ENCODE results near the gene IGSF5. TPM values are rescaled to one million over a fixed set of nuclear protein-coding genes. Genes with fewer than 3 reads are reported as not detected.

Gene IGSF5
- total and polyA plus RNA-seq, 2 donors (not counting 1 experiment from before 2014, with no cell fraction given), result not detected

GRCh38 chr21:39796466-39796865, 51.5 kb downstream of the IGSF5 start:
- no peaks in the 10 kb centered on the region for H3K79me2 ChIP-seq (ENCODE audit: control insufficient read depth, insufficient read depth, low read length)
- no peaks in the 10 kb centered on the region for H3K4me1 ChIP-seq (ENCODE audit: control insufficient read depth, extremely low read depth, insufficient read depth, low read length)
- H3K9ac ChIP-seq (ENCODE audit: insufficient read depth, low read length), result no peak overlapping the region
- no peaks in the 10 kb centered on the region for H3K36me3 ChIP-seq (ENCODE audit: control insufficient read depth, insufficient read depth, low read length)
- H3K4me3 ChIP-seq (replicated peaks in 1 of 4; ENCODE audit: control extremely low read depth in 1 of 4, insufficient read depth in 1 of 4, low read depth in 3 of 4, low read length in 4 of 4), result no peak overlapping the region
- no peak for TF ChIP-seq CTCF (conservative IDR thresholded peaks at IDR 0.05 in 1 of 2, IDR thresholded peaks at IDR 0.05 in 1 of 2; ENCODE audit: low read depth in 1 of 2, low read length in 2 of 2)
- TF ChIP-seq EZH2 (IDR thresholded peaks at IDR 0.05; ENCODE audit: low read length, missing control alignments), result no peak
- H4K20me1 ChIP-seq (ENCODE audit: control insufficient read depth, extremely low read depth, insufficient read depth, low read length), result no peaks in the 10 kb centered on the region
- no peak overlapping the region for H2AFZ ChIP-seq (ENCODE audit: low read length)
- no peaks in the 10 kb centered on the region for H3K9me3 ChIP-seq (ENCODE audit: control insufficient read depth, insufficient read depth, low read depth, low read length)
- no peak overlapping the region for H3K27ac ChIP-seq (ENCODE audit: insufficient read depth, low read length)
- no peaks in the 10 kb centered on the region for H3K27me3 ChIP-seq (ENCODE audit: control insufficient read depth, insufficient read depth, low read length)
- DNase-seq (ENCODE audit: low read depth in 2 of 2), result no peak
- H3K4me2 ChIP-seq (ENCODE audit: extremely low read depth, insufficient read depth, low read length), result no peak overlapping the region

DNA sequence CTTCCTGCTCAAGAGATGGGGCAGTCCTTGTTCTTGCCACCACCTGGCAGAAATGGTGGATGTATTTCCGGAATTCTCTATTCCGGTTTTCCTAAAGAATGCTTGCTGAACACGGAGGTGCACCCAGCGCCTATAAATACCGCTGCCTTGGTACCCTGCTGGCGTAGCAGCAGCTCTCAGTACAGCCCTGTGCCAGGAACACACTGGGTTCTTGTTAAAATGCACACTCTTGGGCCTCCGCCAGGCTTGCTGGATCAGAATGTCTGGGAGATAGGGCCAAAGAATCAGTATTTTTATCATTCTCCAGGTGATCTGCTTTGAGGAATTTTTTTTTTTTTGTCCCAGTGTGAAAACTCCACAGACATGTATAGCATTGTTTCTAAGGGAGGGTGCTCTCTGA, 54.2 kb downstream of the IGSF5 start:
- Histone ChIP-seq H3K36me3 (ENCODE audit: control insufficient read depth, insufficient read depth, low read length) (no peaks in the 10 kb centered on the region), H3K79me2 (ENCODE audit: control insufficient read depth, insufficient read depth, low read length) (no peaks in the 10 kb centered on the region)
- no peak for TF ChIP-seq CTCF (conservative IDR thresholded peaks at IDR 0.05 in 1 of 2, IDR thresholded peaks at IDR 0.05 in 1 of 2; ENCODE audit: low read depth in 1 of 2, low read length in 2 of 2)
- TF ChIP-seq EZH2 (IDR thresholded peaks at IDR 0.05; ENCODE audit: low read length, missing control alignments), result no peak

DNA sequence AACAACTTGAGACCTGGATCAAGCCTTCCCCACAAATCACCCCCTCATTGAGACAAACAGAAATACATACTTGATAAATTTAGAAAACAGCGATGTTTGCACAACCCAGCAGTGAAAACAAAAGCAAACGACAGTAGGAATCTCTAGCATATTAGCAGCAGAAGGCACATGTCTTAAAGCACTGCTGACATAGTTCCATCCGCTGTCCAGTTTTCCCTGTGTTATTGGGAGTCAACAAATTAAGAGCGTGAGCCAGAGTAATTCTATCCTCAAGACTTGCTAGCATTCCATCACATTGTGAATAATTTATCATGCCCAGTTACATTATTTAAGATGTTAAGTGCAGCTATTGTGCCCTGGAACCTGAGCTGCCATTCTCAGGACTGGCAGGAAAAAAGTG, 55.3 kb downstream of the IGSF5 start:
- H3K36me3 ChIP-seq (ENCODE audit: control insufficient read depth, insufficient read depth, low read length), result no peaks in the 10 kb centered on the region
- no peak overlapping the region for H3K9ac ChIP-seq (ENCODE audit: insufficient read depth, low read length)
- no peaks in the 10 kb centered on the region for H3K79me2 ChIP-seq (ENCODE audit: control insufficient read depth, insufficient read depth, low read length)
- no peak for DNase-seq (ENCODE audit: low read depth in 2 of 2)
- H2AFZ ChIP-seq (ENCODE audit: low read length), result no peak overlapping the region
- H3K4me1 ChIP-seq (ENCODE audit: control insufficient read depth, extremely low read depth, insufficient read depth, low read length), result no peaks in the 10 kb centered on the region
- H3K9me3 ChIP-seq (ENCODE audit: control insufficient read depth, insufficient read depth, low read depth, low read length), result no peaks in the 10 kb centered on the region
- no peak overlapping the region for H3K4me3 ChIP-seq (replicated peaks in 1 of 4; ENCODE audit: control extremely low read depth in 1 of 4, insufficient read depth in 1 of 4, low read depth in 3 of 4, low read length in 4 of 4)
- H3K27ac ChIP-seq (ENCODE audit: insufficient read depth, low read length), result no peak overlapping the region
- no peaks in the 10 kb centered on the region for H4K20me1 ChIP-seq (ENCODE audit: control insufficient read depth, extremely low read depth, insufficient read depth, low read length)
- no peaks in the 10 kb centered on the region for H3K27me3 ChIP-seq (ENCODE audit: control insufficient read depth, insufficient read depth, low read length)
- TF ChIP-seq CTCF (conservative IDR thresholded peaks at IDR 0.05 in 1 of 2, IDR thresholded peaks at IDR 0.05 in 1 of 2; ENCODE audit: low read depth in 1 of 2, low read length in 2 of 2) (no peak), EZH2 (IDR thresholded peaks at IDR 0.05; ENCODE audit: low read length, missing control alignments) (no peak)
- no peak overlapping the region for H3K4me2 ChIP-seq (ENCODE audit: extremely low read depth, insufficient read depth, low read length)

More for the DNA sequence above, 54.2 kb downstream of the IGSF5 start:
- H3K4me2 ChIP-seq (ENCODE audit: extremely low read depth, insufficient read depth, low read length), result no peak overlapping the region
- no peaks in the 10 kb centered on the region for H3K27me3 ChIP-seq (ENCODE audit: control insufficient read depth, insufficient read depth, low read length)
- no peak for DNase-seq (ENCODE audit: low read depth in 2 of 2)
- no peaks in the 10 kb centered on the region for H4K20me1 ChIP-seq (ENCODE audit: control insufficient read depth, extremely low read depth, insufficient read depth, low read length)
- H3K9ac ChIP-seq (ENCODE audit: insufficient read depth, low read length), result no peak overlapping the region
- H3K9me3 ChIP-seq (ENCODE audit: control insufficient read depth, insufficient read depth, low read depth, low read length), result no peaks in the 10 kb centered on the region
- H3K4me1 ChIP-seq (ENCODE audit: control insufficient read depth, extremely low read depth, insufficient read depth, low read length), result no peaks in the 10 kb centered on the region
- no peak overlapping the region for H2AFZ ChIP-seq (ENCODE audit: low read length)
- no peak overlapping the region for H3K27ac ChIP-seq (ENCODE audit: insufficient read depth, low read length)
- no peak overlapping the region for H3K4me3 ChIP-seq (replicated peaks in 1 of 4; ENCODE audit: control extremely low read depth in 1 of 4, insufficient read depth in 1 of 4, low read depth in 3 of 4, low read length in 4 of 4)

Measured in fibroblast of lung (primary cell).